Measurements from ENCODE around the gene NSUN5.
A peak's percentile ranks its signal among the peaks of the same experiment; 100 is the strongest.
"Not testable (repeated sequence)": the region's sequence is repeated elsewhere in the genome, so short reads cannot be mapped to it uniquely, and the experiment has no call there.

Gene NSUN5

GRCh38 chr7:73325424-73325823 is 16.8 kb upstream of the NSUN5 start:
- DNase-seq: not testable (repeated sequence)

DNA sequence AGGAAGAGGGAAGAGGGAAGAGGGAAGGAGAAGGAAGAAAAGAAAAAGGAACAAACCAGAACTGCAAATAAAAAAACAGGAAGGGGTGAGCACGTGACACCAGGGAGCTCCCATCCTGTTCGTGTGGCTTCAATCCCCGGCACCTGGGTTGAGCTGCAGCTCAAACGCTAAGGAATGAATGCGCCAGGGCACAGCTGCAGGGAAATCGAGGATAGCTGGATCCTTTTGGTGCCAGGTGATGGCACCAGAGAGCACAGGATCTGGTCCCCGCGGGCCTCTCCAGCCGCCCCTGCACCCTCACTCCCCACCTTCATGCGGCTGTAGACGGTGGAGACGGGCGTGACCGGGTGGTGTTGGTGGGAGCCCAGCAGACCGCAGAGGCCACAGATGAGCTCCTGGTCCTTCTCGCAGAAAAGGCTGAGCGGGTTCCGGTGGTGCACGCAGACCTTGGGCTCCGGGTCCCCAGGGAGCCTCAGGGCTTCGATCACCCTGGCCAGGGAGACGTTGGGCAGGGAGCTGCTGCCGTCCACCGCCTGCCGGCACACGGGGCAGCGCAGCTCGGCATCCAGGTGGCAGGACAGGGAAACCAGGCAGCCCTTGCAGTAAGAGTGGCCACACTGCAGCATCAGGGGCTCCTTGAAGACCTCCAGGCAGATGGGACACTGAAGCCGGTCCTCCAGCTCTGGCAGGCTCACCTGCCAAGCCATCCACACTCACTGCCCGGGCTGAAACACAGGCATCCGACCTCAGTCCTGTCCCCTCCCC is 15.6 kb upstream of the NSUN5 start:
- peak; percentile 32 to 47 for DNase-seq

GRCh38 chr7:73323434-73324080 is 14.9 kb upstream of the NSUN5 start:
- not testable (repeated sequence) for DNase-seq

DNA sequence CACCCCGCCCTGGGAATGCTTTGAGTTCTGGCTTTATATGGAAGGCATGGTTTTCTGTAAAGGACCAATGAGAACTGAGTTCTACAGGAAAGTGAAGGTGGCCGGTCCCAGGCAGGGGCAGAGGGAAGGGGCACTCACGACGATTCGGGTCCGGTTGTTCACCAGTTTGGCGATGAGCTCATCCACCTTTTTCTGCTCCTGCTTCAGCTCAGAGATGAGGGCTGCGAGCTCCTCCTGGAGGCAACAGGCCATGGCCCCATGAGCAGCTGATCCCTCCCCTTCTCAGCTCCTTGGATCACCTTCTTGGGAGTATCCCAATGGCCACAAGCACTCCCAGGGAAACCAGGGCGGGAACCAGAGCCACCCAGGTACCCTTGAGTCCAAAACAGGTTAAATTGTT is 11.4 kb upstream of the NSUN5 start:
- DNase-seq: not testable (repeated sequence)

- not testable (repeated sequence) for DNase-seq
Measured at GRCh38 chr7:73319541-73319940, 10.9 kb upstream of the NSUN5 start.

- not testable (repeated sequence) for DNase-seq
Measured at GRCh38 chr7:73318656-73319204, 10.1 kb upstream of the NSUN5 start.

GRCh38 chr7:73316521-73316920 is 7.9 kb upstream of the NSUN5 start:
- DNase-seq: no peak

GRCh38 chr7:73314271-73314670 is 5.6 kb upstream of the NSUN5 start:
- DNase-seq: no peak

DNA sequence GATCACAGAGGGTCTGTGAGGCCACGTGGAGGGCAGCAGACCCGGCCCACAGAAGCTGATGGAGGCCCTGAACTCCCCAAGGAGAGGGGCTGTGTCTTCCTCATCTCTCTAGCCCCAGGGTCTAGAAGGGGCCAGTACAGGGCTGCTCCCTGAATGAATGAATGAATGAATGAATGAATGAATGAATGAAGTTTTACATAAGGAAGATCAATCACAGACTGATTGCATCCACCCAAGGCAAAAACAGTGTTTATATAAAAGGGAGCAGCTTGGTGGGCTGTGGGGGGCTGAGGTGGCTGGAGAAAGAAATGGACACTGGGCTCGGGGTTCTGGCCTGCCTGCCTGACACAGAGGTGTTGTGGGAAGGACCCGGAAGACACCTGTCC is 4.9 kb upstream of the NSUN5 start:
- DNase-seq: no peak

DNA sequence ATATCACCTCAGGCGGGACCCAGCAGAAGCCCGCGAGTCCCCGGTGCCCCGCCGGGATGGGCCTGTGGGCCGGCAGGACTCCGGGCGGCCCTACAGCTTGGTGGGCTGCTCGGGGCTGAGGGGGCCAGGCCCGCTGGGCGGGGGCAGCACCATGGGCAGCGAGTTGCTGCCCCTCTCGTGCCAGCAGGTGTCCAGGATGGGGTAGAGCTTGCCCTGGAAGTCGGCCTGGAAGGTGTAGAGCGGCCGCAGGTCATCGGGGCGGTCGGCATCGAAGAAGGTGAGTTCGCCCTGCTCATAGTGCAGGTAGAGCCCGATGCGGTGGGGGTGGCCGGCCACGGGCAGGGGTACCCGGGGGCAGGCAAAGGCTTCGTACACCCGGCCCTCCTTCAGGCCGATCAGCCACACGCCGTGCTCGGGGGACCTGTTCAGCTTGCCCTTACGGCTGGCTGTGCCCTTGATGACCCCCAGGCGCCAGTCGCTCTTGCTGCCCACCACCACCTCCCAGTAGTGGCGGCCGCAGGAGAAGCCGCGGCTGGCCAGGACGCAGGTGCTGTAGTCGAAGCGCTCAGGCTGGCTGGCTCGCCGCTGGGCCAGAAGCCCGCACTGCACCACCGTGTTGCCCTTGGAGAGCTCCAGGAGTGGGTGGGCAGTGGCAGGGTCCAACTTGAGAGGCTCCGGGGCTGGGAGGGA is 4.3 kb upstream of the NSUN5 start:
- no peak for DNase-seq

DNA sequence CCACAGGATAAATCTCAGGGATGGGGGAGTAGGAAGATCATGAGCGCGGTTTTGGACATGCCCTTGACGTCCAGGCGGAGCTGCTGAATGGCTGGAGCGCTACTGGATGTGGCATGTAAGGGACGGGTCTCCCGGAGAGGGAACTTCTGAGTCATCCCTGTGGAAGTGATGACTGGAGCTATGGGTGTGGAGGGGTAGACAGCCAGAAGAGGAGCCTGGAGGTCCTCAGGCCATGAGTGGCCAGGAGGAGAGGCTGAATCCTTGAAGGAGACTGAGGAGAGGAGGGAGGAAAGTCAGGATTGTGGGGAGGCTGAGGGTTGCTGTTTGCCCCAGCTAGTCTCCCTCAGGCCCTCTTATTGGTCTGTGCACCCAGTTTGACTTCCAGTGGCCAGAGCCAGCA is 2.8 kb upstream of the NSUN5 start:
- not testable (repeated sequence) for DNase-seq

DNA sequence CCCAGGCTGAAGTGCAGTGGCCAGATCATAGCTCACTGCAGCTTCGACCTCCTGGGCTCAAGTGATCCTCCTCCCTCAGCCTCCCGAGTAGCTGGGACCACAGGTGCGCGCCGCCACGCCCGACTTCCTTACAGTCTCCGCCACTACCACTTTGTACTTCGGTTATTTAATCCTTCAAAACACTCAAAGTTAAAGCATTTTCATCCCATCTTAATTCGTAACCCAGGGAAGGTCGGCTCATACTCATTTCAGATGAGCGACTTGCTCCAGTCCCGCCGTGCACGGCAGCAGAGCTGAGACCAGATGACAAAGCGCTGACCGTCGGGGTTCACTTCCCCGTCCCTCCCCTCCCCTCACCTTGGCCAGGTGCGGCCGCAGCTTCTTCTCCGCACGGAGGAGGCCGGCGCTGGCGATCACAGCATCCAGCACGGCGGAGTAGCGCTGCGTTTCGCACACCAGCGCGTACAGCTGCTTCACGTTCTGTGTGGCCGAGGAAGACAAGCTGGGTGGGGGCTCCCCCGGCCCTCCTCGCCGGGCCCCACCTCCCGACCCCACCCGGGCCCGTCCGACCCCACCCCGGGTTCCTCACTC is 457 bp downstream of the NSUN5 start:
- no peak for DNase-seq

DNA sequence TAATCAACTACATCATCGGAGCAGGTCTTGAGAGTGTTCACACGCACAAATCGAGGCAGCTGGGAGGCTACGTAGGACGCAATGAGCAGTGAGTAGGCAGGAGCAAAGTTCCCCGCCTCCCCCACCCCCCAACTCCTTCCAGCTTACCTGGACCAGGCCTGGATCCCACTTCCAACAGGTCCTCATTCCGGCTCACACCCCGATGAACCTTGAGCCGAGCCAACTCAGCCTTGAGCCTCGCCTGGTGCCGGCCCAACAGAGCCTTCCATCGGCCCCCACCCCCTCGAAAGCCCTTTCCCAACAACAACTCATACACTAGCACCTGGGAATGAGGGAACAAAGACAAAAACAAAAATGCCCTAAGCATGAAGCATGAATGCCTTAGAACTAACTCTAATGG is 1.2 kb downstream of the NSUN5 start:
- DNase-seq: no peak

DNA sequence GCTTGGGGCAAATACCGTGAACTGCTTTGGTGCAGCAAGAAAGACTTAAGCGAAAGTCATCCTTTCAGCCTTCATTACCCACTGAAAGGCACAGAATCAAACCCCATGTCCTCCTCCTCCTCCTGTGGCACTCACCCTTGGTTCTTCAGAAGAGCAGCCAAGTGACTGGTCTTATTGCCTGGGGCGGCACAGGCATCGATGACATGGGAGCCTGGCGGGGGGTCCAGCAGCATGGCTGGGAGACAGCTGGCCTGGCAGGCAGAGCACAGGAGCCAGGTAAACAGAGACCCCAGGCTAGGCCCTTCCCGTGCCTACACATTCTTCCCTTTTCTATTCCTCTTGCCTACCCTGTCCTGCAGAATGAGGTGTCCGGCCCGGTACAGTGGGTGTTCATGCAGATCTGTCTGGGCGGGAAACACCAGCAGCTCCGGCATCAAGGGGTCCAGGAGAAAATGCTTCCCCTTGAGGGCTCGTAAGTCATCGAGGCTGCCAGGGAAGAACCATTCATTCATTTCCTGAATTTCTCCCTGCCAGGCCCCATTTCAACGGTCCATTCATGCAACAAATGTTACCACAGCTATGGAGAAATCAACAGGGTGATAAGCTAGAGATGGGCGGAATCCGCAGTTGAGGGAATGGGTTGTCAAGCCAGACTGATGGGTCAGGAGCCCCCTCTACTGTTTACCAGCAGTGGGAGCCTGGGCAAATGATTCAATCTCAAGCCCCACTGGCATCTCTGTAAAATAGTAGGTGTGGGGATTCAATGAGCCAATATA is 3.8 kb downstream of the NSUN5 start:
- peak; percentile 20 to 56 for DNase-seq

DNA sequence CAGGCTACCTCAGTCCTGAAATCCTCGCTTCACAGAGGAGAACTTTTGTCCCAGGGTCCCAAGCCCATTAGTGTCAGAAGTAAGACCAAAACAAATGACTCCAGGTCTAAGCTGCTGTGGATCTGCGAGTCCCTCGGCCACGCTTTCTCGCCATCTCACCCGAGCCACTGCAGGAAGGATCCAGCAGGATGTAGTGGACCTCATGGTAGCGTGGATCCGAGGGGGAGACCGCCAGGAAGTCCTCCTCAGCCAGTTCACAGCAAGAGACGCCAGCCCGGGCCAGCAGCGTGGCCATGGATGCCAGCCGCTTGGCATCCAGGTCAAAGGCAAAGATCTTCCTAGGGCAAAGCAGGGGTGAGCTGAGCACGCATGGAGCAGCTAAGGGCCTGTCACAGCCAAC is 4.6 kb downstream of the NSUN5 start:
- no peak for DNase-seq

DNA sequence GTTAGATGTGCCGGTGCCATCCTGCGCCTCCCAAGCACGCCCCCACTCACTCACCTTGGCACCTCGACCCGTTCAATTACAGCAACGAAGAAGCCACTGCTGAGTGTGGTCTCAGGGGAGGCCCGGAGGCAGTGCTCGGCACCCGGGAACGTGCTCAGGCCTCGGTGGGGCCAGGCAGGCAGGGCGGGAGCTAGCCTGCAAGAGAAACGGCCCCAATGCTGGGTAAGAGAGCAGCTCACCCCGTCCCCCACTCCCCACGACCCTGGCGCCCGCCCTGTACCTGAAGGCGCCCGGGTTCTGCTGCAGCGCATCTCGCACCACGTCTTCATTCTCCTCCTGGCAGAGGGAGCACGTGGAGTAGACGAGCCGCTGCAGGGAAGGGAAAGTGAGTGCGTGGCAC is 5.1 kb downstream of the NSUN5 start:
- DNase-seq: no peak

DNA sequence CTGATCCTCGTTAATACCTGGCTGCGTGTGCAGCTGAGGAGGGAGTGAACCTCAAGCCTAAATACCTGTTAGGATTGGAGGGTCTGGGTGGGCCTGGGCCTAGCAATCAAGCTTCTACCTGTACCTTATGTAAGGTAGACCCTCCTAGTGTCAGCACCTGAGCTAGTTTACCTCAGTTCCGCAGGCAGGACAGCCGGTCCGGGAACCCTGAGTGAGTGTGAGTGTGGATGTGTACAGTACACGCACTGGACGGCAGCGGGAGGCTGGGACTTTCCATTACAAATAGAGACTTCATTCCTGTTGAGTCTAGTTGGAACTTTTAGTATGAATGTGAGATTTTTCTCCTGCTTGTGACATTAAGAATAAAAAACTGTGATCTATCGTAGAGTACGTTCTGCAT is 5.8 kb downstream of the NSUN5 start:
- DNase-seq: not testable (repeated sequence)

- DNase-seq: not testable (repeated sequence)
Measured at GRCh38 chr7:73301108-73301507, 7.5 kb downstream of the NSUN5 start.

DNA sequence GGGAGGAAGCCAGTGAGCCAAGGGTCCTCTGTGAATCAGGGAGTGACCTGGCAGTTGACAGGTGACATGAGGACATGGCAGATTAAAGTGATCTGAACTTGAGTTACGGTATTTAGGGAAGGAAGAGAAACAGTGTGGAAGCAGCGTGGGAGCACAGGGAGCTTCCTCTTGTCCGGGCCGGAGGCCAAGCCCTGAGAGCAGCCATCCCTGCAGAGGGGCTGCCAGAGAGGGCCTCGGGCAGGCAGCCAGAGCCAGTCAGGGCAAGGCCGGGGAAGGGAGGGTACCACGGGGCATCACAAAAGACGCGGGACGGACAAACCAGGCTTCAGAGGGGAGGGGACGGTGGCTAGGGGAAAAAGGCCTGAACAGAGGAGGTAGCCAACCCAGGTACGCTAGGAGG is 8.8 kb downstream of the NSUN5 start:
- not testable (repeated sequence) for DNase-seq

DNA sequence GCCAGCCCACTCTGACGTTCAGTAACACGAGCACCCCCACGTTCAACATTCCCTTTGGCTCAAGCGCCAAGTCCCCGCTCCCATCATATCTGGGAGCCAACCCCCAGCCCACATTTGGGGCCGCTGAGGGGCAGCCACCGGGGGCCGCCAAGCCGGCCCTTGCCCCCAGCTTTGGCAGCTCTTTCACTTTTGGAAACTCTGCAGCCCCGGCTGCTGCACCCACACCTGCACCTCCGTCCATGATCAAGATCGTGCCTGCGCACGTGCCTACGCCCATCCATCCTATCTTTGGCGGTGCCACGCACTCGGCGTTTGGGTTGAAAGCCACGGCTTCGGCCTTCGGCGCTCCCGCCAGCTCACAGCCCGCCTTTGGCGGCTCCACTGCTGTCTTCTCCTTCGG is 10.9 kb downstream of the NSUN5 start:
- not testable (repeated sequence) for DNase-seq

DNA sequence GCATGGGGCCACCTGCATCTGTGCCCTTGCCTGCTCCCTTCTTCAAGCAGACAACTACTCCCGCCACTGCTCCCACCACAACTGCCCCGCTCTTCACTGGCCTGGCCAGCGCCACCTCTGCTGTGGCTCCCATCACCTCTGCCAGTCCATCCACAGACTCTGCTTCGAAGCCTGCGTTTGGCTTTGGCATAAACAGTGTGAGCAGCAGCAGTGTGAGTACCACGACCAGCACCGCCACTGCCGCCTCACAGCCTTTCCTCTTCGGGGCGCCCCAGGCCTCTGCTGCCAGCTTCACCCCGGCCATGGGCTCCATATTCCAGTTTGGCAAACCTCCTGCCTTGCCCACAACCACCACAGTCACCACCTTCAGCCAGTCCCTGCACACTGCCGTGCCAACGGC is 11.4 kb downstream of the NSUN5 start:
- DNase-seq: not testable (repeated sequence)

- not testable (repeated sequence) for DNase-seq
Measured at GRCh38 chr7:73277210-73277609, 31.4 kb downstream of the NSUN5 start.

All from inflammatory macrophage (primary cell).